ENCODE results near the gene TMEM178B. TPM values are rescaled to one million over a fixed set of nuclear protein-coding genes. Genes with fewer than 3 reads are reported as not detected.

The TMEM178B gene
- total RNA-seq, 1 experiment from 2014 or later: 0.11 TPM

DNA sequence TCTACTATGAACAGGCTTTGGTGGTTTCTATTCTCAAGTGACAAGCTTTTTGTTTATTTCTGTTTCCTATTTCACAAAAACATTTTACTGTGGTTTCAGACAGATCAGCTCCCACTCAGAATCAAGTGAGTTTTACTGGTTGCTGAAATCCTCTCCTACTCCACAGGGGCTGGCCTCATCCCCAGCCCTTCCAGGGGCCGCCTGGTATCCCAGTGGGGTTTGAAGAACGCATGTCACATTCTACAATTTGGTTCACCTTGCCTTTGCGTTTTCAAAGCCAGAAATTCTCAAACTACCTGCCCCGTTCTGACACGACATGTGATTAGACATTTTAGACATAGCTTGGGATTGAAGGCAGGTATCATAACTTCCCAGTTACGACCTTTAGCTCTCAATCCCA lies 316.5 kb downstream of the TMEM178B start:
- Histone ChIP-seq H3K36me3 (ENCODE audit: control insufficient read depth, insufficient read depth, low read length) (no peaks in the 10 kb centered on the region), H3K4me1 (no peaks in the 10 kb centered on the region), H3K4me3 (ENCODE audit: low read depth, low read length) (no peak overlapping the region), H3K9me3 (no peaks in the 10 kb centered on the region), H3K27me3 (replicated peaks; ENCODE audit: control insufficient read depth, insufficient read depth, low read length) (no peaks in the 10 kb centered on the region)
- no peak overlapping the region for H3K4me3 Mint-ChIP-seq (ENCODE audit: unreplicated experiment)
- CTCF ChIA-PET: no interaction called here
- H3K4me1 Mint-ChIP-seq (ENCODE audit: low read depth, unreplicated experiment): no peaks in the 10 kb centered on the region
- no peaks in the 10 kb centered on the region for H3K36me3 Mint-ChIP-seq (ENCODE audit: insufficient read depth, unreplicated experiment)
- H3K27ac Mint-ChIP-seq (ENCODE audit: unreplicated experiment): no peak overlapping the region
- intact Hi-C loops (cut with micrococcal nuclease; ENCODE audit: unreplicated experiment): no loop called here
- DNase-seq: no peak
- peaks cover 14% of the 10 kb centered on the region for H3K27me3 Mint-ChIP-seq (ENCODE audit: insufficient read depth, unreplicated experiment)
- no peaks in the 10 kb centered on the region for H3K9me3 Mint-ChIP-seq (ENCODE audit: unreplicated experiment)
- no TSS peak for BruUV-seq (replicated peaks)
- POLR2A ChIA-PET: no interaction called here
- TF ChIP-seq, protein P1, sequence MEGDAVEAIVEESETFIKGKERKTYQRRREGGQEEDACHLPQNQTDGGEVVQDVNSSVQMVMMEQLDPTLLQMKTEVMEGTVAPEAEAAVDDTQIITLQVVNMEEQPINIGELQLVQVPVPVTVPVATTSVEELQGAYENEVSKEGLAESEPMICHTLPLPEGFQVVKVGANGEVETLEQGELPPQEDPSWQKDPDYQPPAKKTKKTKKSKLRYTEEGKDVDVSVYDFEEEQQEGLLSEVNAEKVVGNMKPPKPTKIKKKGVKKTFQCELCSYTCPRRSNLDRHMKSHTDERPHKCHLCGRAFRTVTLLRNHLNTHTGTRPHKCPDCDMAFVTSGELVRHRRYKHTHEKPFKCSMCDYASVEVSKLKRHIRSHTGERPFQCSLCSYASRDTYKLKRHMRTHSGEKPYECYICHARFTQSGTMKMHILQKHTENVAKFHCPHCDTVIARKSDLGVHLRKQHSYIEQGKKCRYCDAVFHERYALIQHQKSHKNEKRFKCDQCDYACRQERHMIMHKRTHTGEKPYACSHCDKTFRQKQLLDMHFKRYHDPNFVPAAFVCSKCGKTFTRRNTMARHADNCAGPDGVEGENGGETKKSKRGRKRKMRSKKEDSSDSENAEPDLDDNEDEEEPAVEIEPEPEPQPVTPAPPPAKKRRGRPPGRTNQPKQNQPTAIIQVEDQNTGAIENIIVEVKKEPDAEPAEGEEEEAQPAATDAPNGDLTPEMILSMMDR (IDR thresholded peaks at IDR 0.05; ENCODE audit: insufficient read depth in 1 of 2, low read depth in 1 of 2, low read length in 1 of 2, severe bottlenecking in 1 of 2, unreplicated experiment in 1 of 2): no peak

GRCh38 chr7:141393056-141393455 lies 319.2 kb downstream of the TMEM178B start:
- BruUV-seq (replicated peaks): no TSS peak
- ChIA-PET POLR2A (no interaction called here), CTCF (no interaction called here)
- no peaks in the 10 kb centered on the region for H3K36me3 Mint-ChIP-seq (ENCODE audit: insufficient read depth, unreplicated experiment)
- TF ChIP-seq, protein P1 (IDR thresholded peaks at IDR 0.05; ENCODE audit: insufficient read depth in 1 of 2, low read depth in 1 of 2, low read length in 1 of 2, severe bottlenecking in 1 of 2, unreplicated experiment in 1 of 2): no peak
- intact Hi-C loops (cut with micrococcal nuclease; ENCODE audit: unreplicated experiment): no loop called here
- no peaks in the 10 kb centered on the region for H3K9me3 Mint-ChIP-seq (ENCODE audit: unreplicated experiment)
- H3K27me3 ChIP-seq (replicated peaks; ENCODE audit: control insufficient read depth, insufficient read depth, low read length): no peaks in the 10 kb centered on the region
- no peaks in the 10 kb centered on the region for H3K4me1 ChIP-seq
- H3K4me3 Mint-ChIP-seq (ENCODE audit: unreplicated experiment): no peak overlapping the region
- no peaks in the 10 kb centered on the region for H3K36me3 ChIP-seq (ENCODE audit: control insufficient read depth, insufficient read depth, low read length)
- DNase-seq: no peak
- H3K4me3 ChIP-seq (ENCODE audit: low read depth, low read length): no peak overlapping the region
- no peaks in the 10 kb centered on the region for H3K4me1 Mint-ChIP-seq (ENCODE audit: low read depth, unreplicated experiment)
- H3K27ac Mint-ChIP-seq (ENCODE audit: unreplicated experiment): no peak overlapping the region
- no peaks in the 10 kb centered on the region for H3K9me3 ChIP-seq
- peaks cover 11% of the 10 kb centered on the region for H3K27me3 Mint-ChIP-seq (ENCODE audit: insufficient read depth, unreplicated experiment)

DNA sequence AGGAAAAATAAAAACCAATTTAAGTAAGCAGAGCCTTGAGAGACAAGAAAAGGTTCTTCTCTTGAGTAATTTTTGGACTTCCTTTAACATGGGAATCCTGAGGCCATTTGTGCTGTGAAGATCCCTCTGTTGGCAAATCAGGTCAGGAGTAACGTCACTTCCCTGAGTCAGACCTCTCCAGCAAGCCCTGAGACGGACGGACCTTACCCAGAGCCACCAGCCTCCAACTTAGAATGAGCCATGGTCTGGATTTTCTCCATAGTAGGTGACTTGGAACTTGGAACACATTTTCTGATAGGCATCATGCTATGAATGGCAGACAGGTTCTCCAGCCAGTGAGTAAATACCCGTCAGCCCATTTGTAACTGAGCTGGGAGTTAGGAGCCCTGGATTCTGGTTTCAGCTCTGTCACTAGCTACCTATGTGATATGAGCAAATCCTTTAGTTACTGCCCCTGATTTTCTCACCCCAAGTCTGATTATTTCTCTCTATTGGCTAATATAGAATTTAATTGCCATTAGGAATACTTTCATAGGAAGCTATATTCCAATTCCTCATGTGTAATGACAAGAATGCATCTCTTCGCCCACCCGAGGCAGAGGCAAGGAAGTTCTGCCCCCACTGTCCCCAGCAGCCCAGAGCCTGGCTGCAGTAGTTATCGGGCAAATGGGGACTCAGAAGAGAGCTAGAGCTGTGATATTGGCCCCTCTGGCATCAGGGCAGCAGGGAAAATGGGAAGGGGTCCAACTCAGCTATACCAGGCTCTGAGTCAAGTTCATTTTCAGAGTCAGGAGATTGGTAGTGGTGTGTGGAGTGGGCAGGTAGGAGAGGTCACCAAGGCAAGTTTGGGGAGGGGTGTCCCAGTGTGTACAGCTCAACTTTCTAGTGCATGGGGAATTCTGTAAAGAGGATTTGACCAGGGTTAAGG lies 323.6 kb downstream of the TMEM178B start:
- POLR2A ChIA-PET: no interaction called here
- H3K27me3 Mint-ChIP-seq (ENCODE audit: insufficient read depth, unreplicated experiment): peaks cover 6% of the 10 kb centered on the region
- CTCF ChIA-PET: no interaction called here
- H3K4me1 Mint-ChIP-seq (ENCODE audit: low read depth, unreplicated experiment): no peaks in the 10 kb centered on the region
- intact Hi-C loops (cut with micrococcal nuclease; ENCODE audit: unreplicated experiment): no loop called here
- Histone ChIP-seq H3K36me3 (ENCODE audit: control insufficient read depth, insufficient read depth, low read length) (no peaks in the 10 kb centered on the region), H3K4me3 (ENCODE audit: low read depth, low read length) (no peak overlapping the region), H3K27me3 (replicated peaks; ENCODE audit: control insufficient read depth, insufficient read depth, low read length) (no peaks in the 10 kb centered on the region), H3K9me3 (no peaks in the 10 kb centered on the region), H3K4me1 (peaks cover 3% of the 10 kb centered on the region; the same call in 1 of the 2 replicates)
- BruUV-seq (replicated peaks): no TSS peak
- TF ChIP-seq, protein P1 (IDR thresholded peaks at IDR 0.05; ENCODE audit: insufficient read depth in 1 of 2, low read depth in 1 of 2, low read length in 1 of 2, severe bottlenecking in 1 of 2, unreplicated experiment in 1 of 2): no peak
- no peak for DNase-seq
- H3K4me3 Mint-ChIP-seq (ENCODE audit: unreplicated experiment): no peak overlapping the region
- no peak overlapping the region for H3K27ac Mint-ChIP-seq (ENCODE audit: unreplicated experiment)
- H3K36me3 Mint-ChIP-seq (ENCODE audit: insufficient read depth, unreplicated experiment): no peaks in the 10 kb centered on the region
- H3K9me3 Mint-ChIP-seq (ENCODE audit: unreplicated experiment): no peaks in the 10 kb centered on the region

Measured in Caco-2 (cell line).